ENCODE data around the gene COA4.

COA4 gene

GRCh38 chr11:73869332-73869949 lies 7.2 kb downstream of the COA4 start:
- DNase-seq (ENCODE audit: low spot score) (no peak), ATAC-seq (ENCODE audit: low read depth) (no peak)
- no peaks in the 10 kb centered on the region for H3K27me3 ChIP-seq (ENCODE audit: insufficient read depth, poor library complexity, severe bottlenecking)
- peaks cover 35% of the 10 kb centered on the region for H3K36me3 ChIP-seq (ENCODE audit: low read depth)
- H3K9me3 ChIP-seq (ENCODE audit: severe bottlenecking), result no peaks in the 10 kb centered on the region
- peaks cover 10% of the 10 kb centered on the region for H3K4me1 ChIP-seq (ENCODE audit: insufficient read depth, poor library complexity, severe bottlenecking)
- TF ChIP-seq CTCF (IDR thresholded peaks at IDR 0.05; ENCODE audit: poor library complexity, severe bottlenecking), result no peak
- no peak overlapping the region for H3K27ac ChIP-seq (ENCODE audit: poor library complexity, severe bottlenecking)
- no peak overlapping the region for H3K4me3 ChIP-seq (ENCODE audit: severe bottlenecking)

GRCh38 chr11:73866586-73866996 lies 10.1 kb downstream of the COA4 start:
- Histone ChIP-seq H3K9me3 (ENCODE audit: severe bottlenecking) (no peaks in the 10 kb centered on the region), H3K36me3 (ENCODE audit: low read depth) (peaks cover 20% of the 10 kb centered on the region), H3K4me1 (ENCODE audit: insufficient read depth, poor library complexity, severe bottlenecking) (peaks cover 10% of the 10 kb centered on the region), H3K27me3 (ENCODE audit: insufficient read depth, poor library complexity, severe bottlenecking) (no peaks in the 10 kb centered on the region), H3K27ac (ENCODE audit: poor library complexity, severe bottlenecking) (no peak overlapping the region), H3K4me3 (ENCODE audit: severe bottlenecking) (no peak overlapping the region)
- peak; percentile 77 for ATAC-seq (ENCODE audit: low read depth)
- TF ChIP-seq CTCF (IDR thresholded peaks at IDR 0.05; ENCODE audit: poor library complexity, severe bottlenecking), result no peak
- no peak for DNase-seq (ENCODE audit: low spot score)

GRCh38 chr11:73866095-73866579 lies 10.5 kb downstream of the COA4 start:
- H3K9me3 ChIP-seq (ENCODE audit: severe bottlenecking), result no peaks in the 10 kb centered on the region
- H3K27me3 ChIP-seq (ENCODE audit: insufficient read depth, poor library complexity, severe bottlenecking), result no peaks in the 10 kb centered on the region
- ATAC-seq (ENCODE audit: low read depth), result peak; percentile 28; the same call in 2 of the 3 replicates
- DNase-seq (ENCODE audit: low spot score), result no peak
- H3K4me1 ChIP-seq (ENCODE audit: insufficient read depth, poor library complexity, severe bottlenecking), result peaks cover 10% of the 10 kb centered on the region
- H3K4me3 ChIP-seq (ENCODE audit: severe bottlenecking), result no peak overlapping the region
- H3K36me3 ChIP-seq (ENCODE audit: low read depth), result peaks cover 17% of the 10 kb centered on the region
- no peak for TF ChIP-seq CTCF (IDR thresholded peaks at IDR 0.05; ENCODE audit: poor library complexity, severe bottlenecking)
- H3K27ac ChIP-seq (ENCODE audit: poor library complexity, severe bottlenecking), result no peak overlapping the region

GRCh38 chr11:73862986-73863385 lies 13.7 kb downstream of the COA4 start:
- Histone ChIP-seq H3K4me1 (ENCODE audit: insufficient read depth, poor library complexity, severe bottlenecking) (peaks cover 10% of the 10 kb centered on the region), H3K27me3 (ENCODE audit: insufficient read depth, poor library complexity, severe bottlenecking) (no peaks in the 10 kb centered on the region), H3K36me3 (ENCODE audit: low read depth) (peaks cover 16% of the 10 kb centered on the region), H3K27ac (ENCODE audit: poor library complexity, severe bottlenecking) (no peak overlapping the region), H3K9me3 (ENCODE audit: severe bottlenecking) (no peaks in the 10 kb centered on the region), H3K4me3 (ENCODE audit: severe bottlenecking) (no peak overlapping the region)
- DNase-seq (ENCODE audit: low spot score) (no peak), ATAC-seq (ENCODE audit: low read depth) (no peak)
- no peak for TF ChIP-seq CTCF (IDR thresholded peaks at IDR 0.05; ENCODE audit: poor library complexity, severe bottlenecking)

GRCh38 chr11:73860202-73860601 lies 16.4 kb downstream of the COA4 start:
- H3K27ac ChIP-seq (ENCODE audit: poor library complexity, severe bottlenecking), result no peak overlapping the region
- no peaks in the 10 kb centered on the region for H3K4me1 ChIP-seq (ENCODE audit: insufficient read depth, poor library complexity, severe bottlenecking)
- H3K36me3 ChIP-seq (ENCODE audit: low read depth), result peaks cover 14% of the 10 kb centered on the region
- DNase-seq (ENCODE audit: low spot score), result no peak
- ATAC-seq (ENCODE audit: low read depth), result no peak
- H3K4me3 ChIP-seq (ENCODE audit: severe bottlenecking), result no peak overlapping the region
- H3K9me3 ChIP-seq (ENCODE audit: severe bottlenecking), result no peaks in the 10 kb centered on the region
- no peaks in the 10 kb centered on the region for H3K27me3 ChIP-seq (ENCODE audit: insufficient read depth, poor library complexity, severe bottlenecking)
- TF ChIP-seq CTCF (IDR thresholded peaks at IDR 0.05; ENCODE audit: poor library complexity, severe bottlenecking), result no peak

Data from RWPE2 (cell line).